DND-41 (cell line): ENCODE data around the gene CD58.

Source experiments
- ATAC-seq: fragments of 200-7000 bp; cut with Tn5 transposase; 3 replicates; pipeline ENCODE4 v1.9.1; 2021; ENCODE audit warnings: low read depth; ENCODE audit not compliant: insufficient read depth
- DNase-seq: peaks from one replicate; pipeline ENCODE4 v3.0.0-alpha.2; 2020
- H2AFZ ChIP-seq: 2 replicates; pipeline ENCODE4 v1.6.0; 2012; ENCODE audit warnings: low read depth, low read length
- H3K27ac ChIP-seq: 2 replicates; pipeline ENCODE4 v1.5.1; 2012; ENCODE audit warnings: low read length, inconsistent platforms
- H3K27me3 ChIP-seq: fragments of 200-600 bp; sonication (generic); 2 replicates; pipeline ENCODE4 v1.6.0; 2012; ENCODE audit warnings: low read length, mild to moderate bottlenecking, inconsistent platforms; ENCODE audit not compliant: insufficient read depth, poor library complexity
- H3K36me3 ChIP-seq: 2 replicates; pipeline ENCODE4 v1.5.1; 2012; ENCODE audit warnings: low read length, inconsistent platforms; ENCODE audit not compliant: insufficient read depth
- H3K4me1 ChIP-seq: 2 replicates; pipeline ENCODE4 v1.5.1; 2012; ENCODE audit warnings: mild to moderate bottlenecking, low read length; ENCODE audit not compliant: insufficient read depth
- H3K4me2 ChIP-seq: 2 replicates; pipeline ENCODE4 v1.6.0; 2012; ENCODE audit warnings: mild to moderate bottlenecking, moderate library complexity, low read length, inconsistent platforms; ENCODE audit not compliant: insufficient read depth
- H3K4me3 ChIP-seq, 2 experiments: fragments of 200-600 bp in 1 of 2; shearing (Covaris generic) in 1 of 2; 2 replicates each; pipeline ENCODE4 v1.5.1; 2012 to 2016; ENCODE audit warnings: inconsistent platforms in 2 of 2, low read length in 2 of 2, mild to moderate bottlenecking in 2 of 2, low read depth in 1 of 2, moderate library complexity in 1 of 2
- H3K79me2 ChIP-seq: 2 replicates; pipeline ENCODE4 v1.6.0; 2012; ENCODE audit warnings: low read length, inconsistent platforms; ENCODE audit not compliant: insufficient read depth
- H3K9ac ChIP-seq: 2 replicates; pipeline ENCODE4 v1.6.0; 2012; ENCODE audit warnings: low read depth, mild to moderate bottlenecking, inconsistent platforms, low read length, moderate library complexity
- H3K9me3 ChIP-seq: 2 replicates; pipeline ENCODE4 v1.5.1; 2012; ENCODE audit warnings: low read length, moderate library complexity, mild to moderate bottlenecking, inconsistent platforms; ENCODE audit not compliant: insufficient read depth, severe bottlenecking
- H4K20me1 ChIP-seq: 2 replicates; pipeline ENCODE4 v1.6.0; 2012; ENCODE audit warnings: low read length; ENCODE audit not compliant: insufficient read depth
- CTCF ChIP-seq: IDR thresholded peaks from 2 replicates; pipeline ENCODE4 v1.5.1; 2012; ENCODE audit warnings: borderline replicate concordance, low read length, moderate library complexity, mild to moderate bottlenecking; ENCODE audit not compliant: poor library complexity, severe bottlenecking; ENCODE audit errors: extremely low read depth
- EZH2 ChIP-seq: IDR thresholded peaks from 3 replicates; pipeline ENCODE4 v1.6.1; 2012; ENCODE audit warnings: borderline replicate concordance, low read depth, mild to moderate bottlenecking, moderate library complexity, low read length, inconsistent platforms; ENCODE audit not compliant: severe bottlenecking

Gene CD58

GRCh38 chr1:116528329-116529083, 42.3 kb downstream of the CD58 start:
- peaks cover 17% of the 10 kb centered on the region for H3K36me3 ChIP-seq
- TF ChIP-seq CTCF, result no peak
- TF ChIP-seq EZH2, result no peak

GRCh38 chr1:116525440-116525839, 45.4 kb downstream of the CD58 start:
- DNase-seq (no peak), ATAC-seq (no peak)
- no peak for TF ChIP-seq EZH2
- no peak for TF ChIP-seq CTCF
- H3K4me3 ChIP-seq, result no peak overlapping the region
- H2AFZ ChIP-seq, result no peak overlapping the region
- peaks cover 9% of the 10 kb centered on the region; the same call in 1 of the 2 replicates for H3K36me3 ChIP-seq
- no peaks in the 10 kb centered on the region for H3K27me3 ChIP-seq
- H3K4me2 ChIP-seq, result no peak overlapping the region
- no peak overlapping the region for H3K27ac ChIP-seq
- H3K4me1 ChIP-seq, result no peaks in the 10 kb centered on the region
- H4K20me1 ChIP-seq, result no peaks in the 10 kb centered on the region
- H3K9me3 ChIP-seq, result no peaks in the 10 kb centered on the region
- no peaks in the 10 kb centered on the region for H3K79me2 ChIP-seq
- H3K9ac ChIP-seq, result no peak overlapping the region

More at GRCh38 chr1:116528329-116529083, 42.3 kb downstream of the CD58 start:
- Histone ChIP-seq H3K4me3 (no peak overlapping the region), H2AFZ (no peak overlapping the region), H3K9me3 (no peaks in the 10 kb centered on the region), H3K79me2 (no peaks in the 10 kb centered on the region), H3K27me3 (no peaks in the 10 kb centered on the region), H4K20me1 (no peaks in the 10 kb centered on the region), H3K9ac (no peak overlapping the region), H3K27ac (no peak overlapping the region), H3K4me1 (no peaks in the 10 kb centered on the region), H3K4me2 (no peak overlapping the region)
- DNase-seq (no peak), ATAC-seq (no peak)

GRCh38 chr1:116521186-116521585, 49.6 kb downstream of the CD58 start:
- Histone ChIP-seq H3K36me3 (peaks cover 13% of the 10 kb centered on the region; the same call in 1 of the 2 replicates), H3K27ac (no peak overlapping the region), H3K4me3 (no peak overlapping the region), H3K4me2 (no peak overlapping the region), H3K9ac (no peak overlapping the region), H4K20me1 (no peaks in the 10 kb centered on the region), H3K4me1 (peaks cover 19% of the 10 kb centered on the region), H2AFZ (no peak overlapping the region), H3K9me3 (no peaks in the 10 kb centered on the region), H3K79me2 (no peaks in the 10 kb centered on the region), H3K27me3 (no peaks in the 10 kb centered on the region)
- no peak for TF ChIP-seq CTCF
- TF ChIP-seq EZH2, result no peak
- ATAC-seq (no peak), DNase-seq (no peak)

GRCh38 chr1:116518400-116518799, 52.4 kb downstream of the CD58 start:
- Histone ChIP-seq H3K79me2 (no peaks in the 10 kb centered on the region), H3K4me2 (no peak overlapping the region), H3K36me3 (peaks cover 13% of the 10 kb centered on the region), H3K9ac (no peak overlapping the region), H3K27ac (peak overlapping the region; percentile 43), H4K20me1 (no peaks in the 10 kb centered on the region), H3K4me1 (peaks cover 47% of the 10 kb centered on the region), H3K4me3 (no peak overlapping the region), H2AFZ (no peak overlapping the region), H3K27me3 (no peaks in the 10 kb centered on the region), H3K9me3 (no peaks in the 10 kb centered on the region)
- ATAC-seq (no peak), DNase-seq (no peak)
- TF ChIP-seq EZH2 (no peak), CTCF (no peak)
